WTC11 (cell line): ENCODE results near the gene SEMA4A. TPM values are rescaled to one million over a fixed set of nuclear protein-coding genes. Genes with fewer than 3 reads are reported as not detected.

Experiments
- ATAC-seq: fragments of 200-7000 bp; cut with Tn5 transposase; 2 replicates; pipeline ENCODE4 v1.10.0; 2021; ENCODE audit warnings: mild to moderate bottlenecking, moderate library complexity
- CTCF ChIA-PET: fragments of 300-600 bp; sonication (Branson Sonifier 250); formaldehyde crosslinking; loops from one replicate; lab custom pipeline; 2021; ENCODE audit warnings: antibody characterized with exemption; lab: Charles Lee
- POLR2A ChIA-PET: fragments of 350-600 bp; sonication (Branson Sonifier 250); formaldehyde crosslinking; loops from one replicate; lab custom pipeline; 2021; ENCODE audit warnings: antibody characterized with exemption; lab: Charles Lee
- DNase-seq: peaks from one replicate; pipeline ENCODE4 v3.0.0; 2021; ENCODE audit warnings: low spot score
- H3K27ac Mint-ChIP-seq: 2 replicates; pipeline ENCODE4 v1.8.0; 2021; ENCODE audit warnings: mixed read lengths
- H3K27me3 Mint-ChIP-seq: 2 replicates; pipeline ENCODE4 v1.8.0; 2021; ENCODE audit warnings: low read depth, mild to moderate bottlenecking, moderate library complexity, mixed read lengths
- H3K36me3 Mint-ChIP-seq: 2 replicates; pipeline ENCODE4 v1.8.0; 2021; ENCODE audit warnings: mixed read lengths
- H3K4me1 Mint-ChIP-seq: 2 replicates; pipeline ENCODE4 v1.8.0; 2022; ENCODE audit warnings: mixed read lengths
- H3K4me3 Mint-ChIP-seq: 2 replicates; pipeline ENCODE4 v1.8.0; 2021; ENCODE audit warnings: mild to moderate bottlenecking, moderate library complexity, mixed read lengths
- H3K9me3 Mint-ChIP-seq: 2 replicates; pipeline ENCODE4 v1.8.0; 2021; ENCODE audit warnings: mixed read lengths
- CREB1 ChIP-seq: sonication (generic); formaldehyde crosslinking; IDR thresholded peaks from 2 replicates; pipeline ENCODE4 v1.8.0; 2023; ENCODE audit warnings: mild to moderate bottlenecking, missing genetic modification reagents
- CREM ChIP-seq: sonication (generic); formaldehyde crosslinking; IDR thresholded peaks from 2 replicates; pipeline ENCODE4 v1.8.1; 2022; ENCODE audit warnings: mild to moderate bottlenecking, missing genetic modification reagents, moderate library complexity
- ETV6 ChIP-seq: sonication (generic); formaldehyde crosslinking; IDR thresholded peaks from 2 replicates; pipeline ENCODE4 v1.8.1; 2022; ENCODE audit warnings: mild to moderate bottlenecking, missing genetic modification reagents
- GABPB1 ChIP-seq: sonication (generic); formaldehyde crosslinking; IDR thresholded peaks from 2 replicates; pipeline ENCODE4 v1.8.1; 2023; ENCODE audit warnings: mild to moderate bottlenecking, missing genetic modification reagents
- GRHL2 ChIP-seq: fragments of 250-450 bp; sonication (Bioruptor Pico); IDR thresholded peaks from 2 replicates; pipeline ENCODE4 v1.8.0; 2022; ENCODE audit warnings: mild to moderate bottlenecking, moderate library complexity; ENCODE audit not compliant: insufficient replicate concordance, severe bottlenecking
- IRF2 ChIP-seq: sonication (generic); formaldehyde crosslinking; IDR thresholded peaks from 2 replicates; pipeline ENCODE4 v1.8.0; 2022; ENCODE audit warnings: low read depth, missing genetic modification reagents, borderline replicate concordance
- KAT7 ChIP-seq: sonication (generic); formaldehyde crosslinking; IDR thresholded peaks from 2 replicates; pipeline ENCODE4 v1.8.1; 2023; ENCODE audit warnings: missing genetic modification reagents, mild to moderate bottlenecking, borderline replicate concordance
- NR1H2 ChIP-seq: sonication (generic); formaldehyde crosslinking; IDR thresholded peaks from 2 replicates; pipeline ENCODE4 v1.9.0; 2021; ENCODE audit warnings: mild to moderate bottlenecking, moderate library complexity, missing genetic modification reagents
- NR3C1 ChIP-seq: sonication (generic); formaldehyde crosslinking; conservative IDR thresholded peaks from 2 replicates; pipeline ENCODE4 v1.8.1; 2023; ENCODE audit warnings: low read depth, mild to moderate bottlenecking, missing genetic modification reagents
- SMAD4 ChIP-seq: sonication (generic); formaldehyde crosslinking; IDR thresholded peaks from 2 replicates; pipeline ENCODE4 v1.8.0; 2022; ENCODE audit warnings: mild to moderate bottlenecking, missing genetic modification reagents
- ZBTB21 ChIP-seq: sonication (generic); formaldehyde crosslinking; IDR thresholded peaks from 2 replicates; pipeline ENCODE4 v1.8.1; 2023; ENCODE audit warnings: mild to moderate bottlenecking, missing genetic modification reagents, borderline replicate concordance
- ZNF121 ChIP-seq: sonication (generic); formaldehyde crosslinking; IDR thresholded peaks from 2 replicates; pipeline ENCODE4 v1.8.0; 2023; ENCODE audit warnings: missing genetic modification reagents
- total RNA-seq: library from RNA; stranded (reverse); gene quantifications from 3 replicates; pipeline ENCODE4 v1.2.3, GENCODE V29; 2021
- TF ChIP-seq, protein P1 (sequence below): sonication (generic); formaldehyde crosslinking; IDR thresholded peaks from 2 replicates; pipeline ENCODE4 v1.8.1; 2023; ENCODE audit warnings: mild to moderate bottlenecking, moderate library complexity, missing genetic modification reagents
- TF ChIP-seq, protein P2 (sequence below): sonication (generic); formaldehyde crosslinking; IDR thresholded peaks from 2 replicates; pipeline ENCODE4 v1.8.1; 2022; ENCODE audit warnings: low read depth, mild to moderate bottlenecking, moderate library complexity, missing genetic modification reagents, borderline replicate concordance
- TF ChIP-seq, protein P3 (sequence below): sonication (generic); formaldehyde crosslinking; IDR thresholded peaks from 2 replicates; pipeline ENCODE4 v1.8.1; 2023; ENCODE audit warnings: mild to moderate bottlenecking, missing genetic modification reagents, moderate library complexity
- TF ChIP-seq, protein P4 (sequence below): sonication (generic); formaldehyde crosslinking; IDR thresholded peaks from 2 replicates; pipeline ENCODE4 v1.8.1; 2022; ENCODE audit warnings: missing genetic modification reagents, borderline replicate concordance
- TF ChIP-seq, protein P5 (sequence below): sonication (generic); formaldehyde crosslinking; conservative IDR thresholded peaks from 2 replicates; pipeline ENCODE4 v1.8.1; 2023; ENCODE audit warnings: mild to moderate bottlenecking, low read depth, missing genetic modification reagents, moderate library complexity
- TF ChIP-seq, protein P6 (sequence below): sonication (generic); formaldehyde crosslinking; IDR thresholded peaks from 2 replicates; pipeline ENCODE4 v1.8.1; 2022; ENCODE audit warnings: mild to moderate bottlenecking, missing genetic modification reagents, moderate library complexity, borderline replicate concordance
- TF ChIP-seq, protein P7 (sequence below): fragments of 250-450 bp; sonication (Bioruptor Pico); IDR thresholded peaks from 2 replicates; pipeline ENCODE4 v2.1.2; 2022; ENCODE audit warnings: mild to moderate bottlenecking, moderate library complexity

Gene SEMA4A
- total RNA-seq, 1 experiment from 2014 or later, result 12.4 TPM

DNA sequence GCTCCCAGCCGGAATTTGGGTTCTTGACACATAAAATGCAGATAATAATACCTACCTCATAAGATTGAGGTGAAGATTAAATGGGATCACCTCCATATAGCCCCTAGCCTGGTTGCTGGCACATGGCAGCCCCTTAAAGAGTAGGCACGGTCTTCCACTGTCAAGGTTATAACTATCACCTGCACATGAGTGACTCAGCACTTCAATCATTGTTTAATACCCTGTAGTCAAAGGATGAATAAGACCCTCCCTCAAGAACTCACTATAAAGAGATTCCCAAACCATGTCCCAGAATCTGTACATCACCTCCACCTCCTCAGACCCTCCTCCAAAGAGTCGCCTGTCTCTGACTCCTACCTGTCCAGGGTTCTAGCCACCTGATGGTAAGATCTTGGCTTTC is 45.3 kb upstream of the SEMA4A start:
- POLR2A ChIA-PET, result no interaction called here

More for the DNA sequence above, 45.3 kb upstream of the SEMA4A start:
- H3K27ac Mint-ChIP-seq, result 0 out of 2 replicates have a peak overlapping the region, but pooled peaks have one; percentile 48
- no peaks in the 10 kb centered on the region for H3K9me3 Mint-ChIP-seq
- TF ChIP-seq KAT7 (CRISPR knock-in tag) (no peak), CREM (CRISPR knock-in tag) (no peak), GRHL2 (CRISPR knock-in tag) (no peak), CREB1 (CRISPR knock-in tag) (no peak), NR1H2 (no peak), ZNF121 (CRISPR knock-in tag) (no peak), SMAD4 (CRISPR knock-in tag) (no peak), IRF2 (CRISPR knock-in tag) (no peak), ZBTB21 (CRISPR knock-in tag) (no peak), GABPB1 (CRISPR knock-in tag) (no peak), NR3C1 (CRISPR knock-in tag) (no peak), ETV6 (CRISPR knock-in tag) (no peak)
- TF ChIP-seq, protein P1, sequence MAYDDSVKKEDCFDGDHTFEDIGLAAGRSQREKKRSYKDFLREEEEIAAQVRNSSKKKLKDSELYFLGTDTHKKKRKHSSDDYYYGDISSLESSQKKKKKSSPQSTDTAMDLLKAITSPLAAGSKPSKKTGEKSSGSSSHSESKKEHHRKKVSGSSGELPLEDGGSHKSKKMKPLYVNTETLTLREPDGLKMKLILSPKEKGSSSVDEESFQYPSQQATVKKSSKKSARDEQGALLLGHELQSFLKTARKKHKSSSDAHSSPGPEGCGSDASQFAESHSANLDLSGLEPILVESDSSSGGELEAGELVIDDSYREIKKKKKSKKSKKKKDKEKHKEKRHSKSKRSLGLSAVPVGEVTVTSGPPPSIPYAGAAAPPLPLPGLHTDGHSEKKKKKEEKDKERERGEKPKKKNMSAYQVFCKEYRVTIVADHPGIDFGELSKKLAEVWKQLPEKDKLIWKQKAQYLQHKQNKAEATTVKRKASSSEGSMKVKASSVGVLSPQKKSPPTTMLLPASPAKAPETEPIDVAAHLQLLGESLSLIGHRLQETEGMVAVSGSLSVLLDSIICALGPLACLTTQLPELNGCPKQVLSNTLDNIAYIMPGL (CRISPR knock-in tag), result no peak
- TF ChIP-seq, protein P2, sequence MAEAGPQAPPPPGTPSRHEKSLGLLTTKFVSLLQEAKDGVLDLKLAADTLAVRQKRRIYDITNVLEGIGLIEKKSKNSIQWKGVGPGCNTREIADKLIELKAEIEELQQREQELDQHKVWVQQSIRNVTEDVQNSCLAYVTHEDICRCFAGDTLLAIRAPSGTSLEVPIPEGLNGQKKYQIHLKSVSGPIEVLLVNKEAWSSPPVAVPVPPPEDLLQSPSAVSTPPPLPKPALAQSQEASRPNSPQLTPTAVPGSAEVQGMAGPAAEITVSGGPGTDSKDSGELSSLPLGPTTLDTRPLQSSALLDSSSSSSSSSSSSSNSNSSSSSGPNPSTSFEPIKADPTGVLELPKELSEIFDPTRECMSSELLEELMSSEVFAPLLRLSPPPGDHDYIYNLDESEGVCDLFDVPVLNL, result no peak
- TF ChIP-seq, protein P3, sequence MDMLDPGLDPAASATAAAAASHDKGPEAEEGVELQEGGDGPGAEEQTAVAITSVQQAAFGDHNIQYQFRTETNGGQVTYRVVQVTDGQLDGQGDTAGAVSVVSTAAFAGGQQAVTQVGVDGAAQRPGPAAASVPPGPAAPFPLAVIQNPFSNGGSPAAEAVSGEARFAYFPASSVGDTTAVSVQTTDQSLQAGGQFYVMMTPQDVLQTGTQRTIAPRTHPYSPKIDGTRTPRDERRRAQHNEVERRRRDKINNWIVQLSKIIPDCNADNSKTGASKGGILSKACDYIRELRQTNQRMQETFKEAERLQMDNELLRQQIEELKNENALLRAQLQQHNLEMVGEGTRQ (CRISPR knock-in tag), result no peak
- TF ChIP-seq, protein P4, sequence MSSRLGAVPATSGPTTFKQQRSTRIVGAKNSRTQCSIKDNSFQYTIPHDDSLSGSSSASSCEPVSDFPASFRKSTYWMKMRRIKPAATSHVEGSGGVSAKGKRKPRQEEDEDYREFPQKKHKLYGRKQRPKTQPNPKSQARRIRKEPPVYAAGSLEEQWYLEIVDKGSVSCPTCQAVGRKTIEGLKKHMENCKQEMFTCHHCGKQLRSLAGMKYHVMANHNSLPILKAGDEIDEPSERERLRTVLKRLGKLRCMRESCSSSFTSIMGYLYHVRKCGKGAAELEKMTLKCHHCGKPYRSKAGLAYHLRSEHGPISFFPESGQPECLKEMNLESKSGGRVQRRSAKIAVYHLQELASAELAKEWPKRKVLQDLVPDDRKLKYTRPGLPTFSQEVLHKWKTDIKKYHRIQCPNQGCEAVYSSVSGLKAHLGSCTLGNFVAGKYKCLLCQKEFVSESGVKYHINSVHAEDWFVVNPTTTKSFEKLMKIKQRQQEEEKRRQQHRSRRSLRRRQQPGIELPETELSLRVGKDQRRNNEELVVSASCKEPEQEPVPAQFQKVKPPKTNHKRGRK (CRISPR knock-in tag), result no peak
- TF ChIP-seq, protein P5, sequence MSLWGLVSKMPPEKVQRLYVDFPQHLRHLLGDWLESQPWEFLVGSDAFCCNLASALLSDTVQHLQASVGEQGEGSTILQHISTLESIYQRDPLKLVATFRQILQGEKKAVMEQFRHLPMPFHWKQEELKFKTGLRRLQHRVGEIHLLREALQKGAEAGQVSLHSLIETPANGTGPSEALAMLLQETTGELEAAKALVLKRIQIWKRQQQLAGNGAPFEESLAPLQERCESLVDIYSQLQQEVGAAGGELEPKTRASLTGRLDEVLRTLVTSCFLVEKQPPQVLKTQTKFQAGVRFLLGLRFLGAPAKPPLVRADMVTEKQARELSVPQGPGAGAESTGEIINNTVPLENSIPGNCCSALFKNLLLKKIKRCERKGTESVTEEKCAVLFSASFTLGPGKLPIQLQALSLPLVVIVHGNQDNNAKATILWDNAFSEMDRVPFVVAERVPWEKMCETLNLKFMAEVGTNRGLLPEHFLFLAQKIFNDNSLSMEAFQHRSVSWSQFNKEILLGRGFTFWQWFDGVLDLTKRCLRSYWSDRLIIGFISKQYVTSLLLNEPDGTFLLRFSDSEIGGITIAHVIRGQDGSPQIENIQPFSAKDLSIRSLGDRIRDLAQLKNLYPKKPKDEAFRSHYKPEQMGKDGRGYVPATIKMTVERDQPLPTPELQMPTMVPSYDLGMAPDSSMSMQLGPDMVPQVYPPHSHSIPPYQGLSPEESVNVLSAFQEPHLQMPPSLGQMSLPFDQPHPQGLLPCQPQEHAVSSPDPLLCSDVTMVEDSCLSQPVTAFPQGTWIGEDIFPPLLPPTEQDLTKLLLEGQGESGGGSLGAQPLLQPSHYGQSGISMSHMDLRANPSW (CRISPR knock-in tag), result no peak
- TF ChIP-seq, protein P6, sequence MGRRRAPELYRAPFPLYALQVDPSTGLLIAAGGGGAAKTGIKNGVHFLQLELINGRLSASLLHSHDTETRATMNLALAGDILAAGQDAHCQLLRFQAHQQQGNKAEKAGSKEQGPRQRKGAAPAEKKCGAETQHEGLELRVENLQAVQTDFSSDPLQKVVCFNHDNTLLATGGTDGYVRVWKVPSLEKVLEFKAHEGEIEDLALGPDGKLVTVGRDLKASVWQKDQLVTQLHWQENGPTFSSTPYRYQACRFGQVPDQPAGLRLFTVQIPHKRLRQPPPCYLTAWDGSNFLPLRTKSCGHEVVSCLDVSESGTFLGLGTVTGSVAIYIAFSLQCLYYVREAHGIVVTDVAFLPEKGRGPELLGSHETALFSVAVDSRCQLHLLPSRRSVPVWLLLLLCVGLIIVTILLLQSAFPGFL (CRISPR knock-in tag), result no peak
- TF ChIP-seq, protein P7, sequence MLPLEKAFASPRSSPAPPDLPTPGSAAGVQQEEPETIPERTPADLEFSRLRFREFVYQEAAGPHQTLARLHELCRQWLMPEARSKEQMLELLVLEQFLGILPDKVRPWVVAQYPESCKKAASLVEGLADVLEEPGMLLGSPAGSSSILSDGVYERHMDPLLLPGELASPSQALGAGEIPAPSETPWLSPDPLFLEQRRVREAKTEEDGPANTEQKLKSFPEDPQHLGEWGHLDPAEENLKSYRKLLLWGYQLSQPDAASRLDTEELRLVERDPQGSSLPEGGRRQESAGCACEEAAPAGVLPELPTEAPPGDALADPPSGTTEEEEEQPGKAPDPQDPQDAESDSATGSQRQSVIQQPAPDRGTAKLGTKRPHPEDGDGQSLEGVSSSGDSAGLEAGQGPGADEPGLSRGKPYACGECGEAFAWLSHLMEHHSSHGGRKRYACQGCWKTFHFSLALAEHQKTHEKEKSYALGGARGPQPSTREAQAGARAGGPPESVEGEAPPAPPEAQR (CRISPR knock-in tag), result no peak
- H3K4me1 Mint-ChIP-seq, result peaks cover 47% of the 10 kb centered on the region
- no peak overlapping the region; the same call in 1 of the 2 replicates for H3K4me3 Mint-ChIP-seq
- H3K36me3 Mint-ChIP-seq, result no peaks in the 10 kb centered on the region
- CTCF ChIA-PET, result interaction anchor here (1.2 to 29.6 kb wide), 5 partner anchors 11 to 129 kb away, joined by 3 to 1176 read pairs (median 7); partner anchors contain the start of genes ARHGEF2 and LMNA
- no peak for ATAC-seq
- H3K27me3 Mint-ChIP-seq, result peaks cover 10% of the 10 kb centered on the region; the same call in 1 of the 2 replicates
- DNase-seq, result no peak
